ENCODE data around the gene ST7L. TPM values are rescaled to one million over a fixed set of nuclear protein-coding genes. Genes with fewer than 3 reads are reported as not detected.

Gene ST7L
- total RNA-seq, 2 experiments from 2014 or later = 12.3 to 12.5 TPM

Other genes with a start within 250 kb of the ST7L start
- under 1 TPM; 0.53 to 0.57 TPM for gene CTTNBP2NL, start 222.9 kb downstream of the ST7L start, total RNA-seq
- not detected for gene WNT2B, start 110.2 kb downstream of the ST7L start, total RNA-seq
- gene CAPZA1, start 691 bp upstream of the ST7L start, total RNA-seq = 100 to 1,000 TPM; 279 to 280 TPM
- gene MOV10, start 55.5 kb upstream of the ST7L start, total RNA-seq = 100 to 1,000 TPM; 120 TPM
- gene RHOC, start 88.0 kb upstream of the ST7L start, total RNA-seq = 10 to 100 TPM; 85.6 to 93.8 TPM
- not detected for gene PPM1J, start 96.2 kb upstream of the ST7L start, total RNA-seq

Data from activated CD8-positive, alpha-beta T cell treated with anti-CD3 and anti-CD28 coated beads, Interleukin-2, amount 10 ng/mL, durations not matched to agents 7 days and 5 days (primary cell).